DOHH2 (cell line): Measurements from ENCODE around the gene MIGA2.

Experiments
- H3F3A ChIP-seq: fragments of 200-600 bp; sonication (generic), shearing (Covaris generic); 2 replicates; pipeline ENCODE4 v1.6.0; 2016; ENCODE audit warnings: antibody characterized with exemption, mild to moderate bottlenecking; ENCODE audit not compliant: control insufficient read depth, insufficient read depth
- H3K27ac ChIP-seq: fragments of 200-600 bp; sonication (generic); 2 replicates; pipeline ENCODE4 v1.5.1; 2014; ENCODE audit warnings: low read depth, mild to moderate bottlenecking, low read length, moderate library complexity
- H3K27me3 ChIP-seq: fragments of 200-600 bp; sonication (generic); 2 replicates; pipeline ENCODE4 v1.6.1; 2014; ENCODE audit warnings: mild to moderate bottlenecking, low read length, mixed read lengths; ENCODE audit not compliant: control insufficient read depth
- H3K36me3 ChIP-seq: fragments of 200-600 bp; sonication (generic); 2 replicates; pipeline ENCODE4 v1.6.1; 2014; ENCODE audit warnings: mild to moderate bottlenecking, low read length, moderate library complexity, mixed read lengths; ENCODE audit not compliant: control insufficient read depth
- H3K4me1 ChIP-seq: fragments of 200-600 bp; sonication (generic); 2 replicates; pipeline ENCODE4 v1.6.1; 2014; ENCODE audit warnings: mild to moderate bottlenecking, low read length, mixed read lengths; ENCODE audit not compliant: control insufficient read depth
- H3K4me2 ChIP-seq: fragments of 200-600 bp; sonication (generic); 2 replicates; pipeline ENCODE4 v1.6.0; 2014; ENCODE audit warnings: mild to moderate bottlenecking, low read length, moderate library complexity
- H3K4me3 ChIP-seq: fragments of 200-600 bp; sonication (generic); 2 replicates; pipeline ENCODE4 v1.5.1; 2014; ENCODE audit warnings: mild to moderate bottlenecking, low read length, mixed read lengths
- H3K79me2 ChIP-seq: fragments of 200-600 bp; sonication (generic); 2 replicates; pipeline ENCODE4 v1.6.1; 2014; ENCODE audit warnings: mild to moderate bottlenecking, low read length, mixed read lengths; ENCODE audit not compliant: control insufficient read depth
- H3K9me2 ChIP-seq: fragments of 200-600 bp; sonication (generic); replicated peaks from 2 replicates; pipeline ENCODE4 v1.6.1; 2014; ENCODE audit warnings: mild to moderate bottlenecking, low read length, mixed read lengths; ENCODE audit not compliant: control insufficient read depth
- H3K9me3 ChIP-seq: fragments of 200-600 bp; sonication (generic); 2 replicates; pipeline ENCODE4 v1.6.1; 2014; ENCODE audit warnings: antibody characterized with exemption, low read length, mixed read lengths; ENCODE audit not compliant: control insufficient read depth, insufficient read depth
- H4K20me1 ChIP-seq: fragments of 200-600 bp; sonication (generic); 2 replicates; pipeline ENCODE4 v1.6.0; 2014; ENCODE audit warnings: low read depth, mild to moderate bottlenecking, antibody characterized with exemption, low read length, moderate library complexity; ENCODE audit not compliant: control insufficient read depth, insufficient read depth
- CTCF ChIP-seq: fragments of 200-600 bp; sonication (generic); IDR thresholded peaks from one replicate; pipeline ENCODE4 v1.5.1; 2014; ENCODE audit warnings: antibody characterized with exemption, mild to moderate bottlenecking, low read depth, low read length; ENCODE audit not compliant: poor library complexity, severe bottlenecking
- EZH2phosphoT487 ChIP-seq: fragments of 200-600 bp; sonication (generic); IDR thresholded peaks from 2 replicates; pipeline ENCODE4 v1.6.1; 2017; ENCODE audit warnings: borderline replicate concordance, mild to moderate bottlenecking, antibody characterized with exemption, low read length, moderate library complexity, mixed read lengths

The MIGA2 gene

GRCh38 chr9:129074106-129074505, 37.7 kb downstream of the MIGA2 start:
- no peak overlapping the region for H3K27ac ChIP-seq
- H3K4me3 ChIP-seq = no peak overlapping the region
- H4K20me1 ChIP-seq = no peaks in the 10 kb centered on the region
- H3K9me3 ChIP-seq = no peaks in the 10 kb centered on the region
- no peaks in the 10 kb centered on the region for H3K79me2 ChIP-seq
- H3K9me2 ChIP-seq = no peaks in the 10 kb centered on the region
- no peak overlapping the region for H3K4me2 ChIP-seq
- no peaks in the 10 kb centered on the region for H3K27me3 ChIP-seq
- no peaks in the 10 kb centered on the region; the same call in 1 of the 2 replicates for H3K4me1 ChIP-seq
- H3K36me3 ChIP-seq = no peaks in the 10 kb centered on the region; the same call in 1 of the 2 replicates
- H3F3A ChIP-seq = 0 out of 2 replicates have a peak, but pooled peaks cover 3% of the 10 kb centered on the region
- no peak for TF ChIP-seq EZH2phosphoT487
- no peak for TF ChIP-seq CTCF

GRCh38 chr9:129075996-129076639, 39.7 kb downstream of the MIGA2 start:
- Histone ChIP-seq H3K79me2 (peaks cover 2% of the 10 kb centered on the region; the same call in 1 of the 2 replicates), H3K27me3 (no peaks in the 10 kb centered on the region), H4K20me1 (no peaks in the 10 kb centered on the region), H3K27ac (no peak overlapping the region), H3K9me2 (no peaks in the 10 kb centered on the region), H3K36me3 (no peaks in the 10 kb centered on the region), H3K4me1 (peaks cover 7% of the 10 kb centered on the region), H3K4me2 (no peak overlapping the region), H3F3A (0 out of 2 replicates have a peak, but pooled peaks cover 3% of the 10 kb centered on the region), H3K4me3 (no peak overlapping the region), H3K9me3 (no peaks in the 10 kb centered on the region)
- TF ChIP-seq EZH2phosphoT487 (no peak), CTCF (no peak)

- Histone ChIP-seq H3K9me3 (no peaks in the 10 kb centered on the region), H3K4me1 (peaks cover 9% of the 10 kb centered on the region), H3K9me2 (no peaks in the 10 kb centered on the region), H3K36me3 (no peaks in the 10 kb centered on the region), H4K20me1 (peaks cover 2% of the 10 kb centered on the region; the same call in 1 of the 2 replicates), H3K4me3 (no peak overlapping the region), H3K79me2 (peaks cover 6% of the 10 kb centered on the region), H3K4me2 (no peak overlapping the region), H3K27me3 (no peaks in the 10 kb centered on the region), H3K27ac (no peak overlapping the region), H3F3A (0 out of 2 replicates have a peak, but pooled peaks cover 3% of the 10 kb centered on the region)
- TF ChIP-seq CTCF (no peak), EZH2phosphoT487 (no peak)
Observed at GRCh38 chr9:129076640-129077037, 40.2 kb downstream of the MIGA2 start.
